CD4-positive, alpha-beta memory T cell (primary cell): ENCODE results near the gene ITSN1. TPM values are rescaled to one million over a fixed set of nuclear protein-coding genes. Genes with fewer than 3 reads are reported as not detected.

Source experiments
- CTCF ChIA-PET: fragments of 350-600 bp; sonication (Branson Sonifier 250); formaldehyde crosslinking; loops from one replicate; lab custom pipeline; 2021; ENCODE audit warnings: inconsistent platforms; ENCODE audit not compliant: partially characterized antibody; lab: Charles Lee
- POLR2A ChIA-PET: fragments of 350-600 bp; sonication (Branson Sonifier 250); formaldehyde crosslinking; loops from one replicate; lab custom pipeline; 2021; ENCODE audit not compliant: partially characterized antibody; lab: Charles Lee
- DNase-seq, 5 donors: peaks; one replicate each; pipeline versions ENCODE4 v3.0.0 to v3.0.0-alpha.2; 2020 to 2022; ENCODE audit warnings: mixed read lengths in 1 of 5
- H3K27ac ChIP-seq: one replicate; pipeline ENCODE4 v1.7.0; 2013; ENCODE audit warnings: low read depth, low read length
- H3K27me3 ChIP-seq: 2 replicates; pipeline ENCODE4 v1.7.0; 2013; ENCODE audit warnings: mild to moderate bottlenecking, low read length, moderate library complexity; ENCODE audit not compliant: insufficient read depth
- H3K36me3 ChIP-seq: 2 replicates; pipeline ENCODE4 v1.7.0; 2013; ENCODE audit warnings: mild to moderate bottlenecking, low read length, moderate library complexity; ENCODE audit not compliant: insufficient read depth
- H3K4me1 ChIP-seq: 2 replicates; pipeline ENCODE4 v1.7.0; 2013; ENCODE audit warnings: mild to moderate bottlenecking, low read length, moderate library complexity; ENCODE audit not compliant: insufficient read depth
- H3K4me3 ChIP-seq, 2 donors: one replicate each; pipeline ENCODE4 v1.7.0; 2013; ENCODE audit warnings: low read length in 2 of 2, mild to moderate bottlenecking in 1 of 2
- H3K9me3 ChIP-seq, 2 donors: one replicate each; pipeline ENCODE4 v1.7.0; 2013; ENCODE audit warnings: low read length in 2 of 2, control low read depth in 1 of 2; ENCODE audit not compliant: control insufficient read depth in 1 of 2
- H3K27ac Mint-ChIP-seq, 7 donors: one replicate each; pipeline ENCODE4 v1.8.0; 2020 to 2021; ENCODE audit warnings: mixed read lengths in 7 of 7, mild to moderate bottlenecking in 6 of 7, inconsistent platforms in 3 of 7, moderate library complexity in 3 of 7
- H3K27me3 Mint-ChIP-seq, 2 donors: one replicate each; pipeline ENCODE4 v1.8.0; 2020 to 2021; ENCODE audit warnings: mixed read lengths in 2 of 2
- H3K36me3 Mint-ChIP-seq, 2 donors: one replicate each; pipeline ENCODE4 v1.8.0; 2020 to 2021; ENCODE audit warnings: mixed read lengths in 2 of 2, inconsistent platforms in 1 of 2, mild to moderate bottlenecking in 1 of 2
- H3K4me1 Mint-ChIP-seq, 4 donors: one replicate each; pipeline ENCODE4 v1.8.0; 2020 to 2021; ENCODE audit warnings: mixed read lengths in 4 of 4, mild to moderate bottlenecking in 1 of 4
- H3K4me3 Mint-ChIP-seq, 8 donors: one replicate each; pipeline ENCODE4 v1.8.0; 2020 to 2021; ENCODE audit warnings: mixed read lengths in 8 of 8, mild to moderate bottlenecking in 7 of 8, moderate library complexity in 6 of 8, inconsistent platforms in 3 of 8
- H3K9me3 Mint-ChIP-seq, 8 donors: one replicate each; pipeline ENCODE4 v1.8.0; 2020 to 2021; ENCODE audit warnings: mixed read lengths in 8 of 8, mild to moderate bottlenecking in 5 of 8, inconsistent platforms in 3 of 8, moderate library complexity in 1 of 8
- intact Hi-C: fragments of 100-400 bp; cut with micrococcal nuclease; formaldehyde crosslinking; loops from one replicate; pipeline ENCODE4 v1.15.1; 2023
- polyA plus RNA-seq, 2 donors: library from polyadenylated mRNA; unstranded; fragments of 300-500 nt; fragmentation: Illumina TruSeq; gene quantifications; one replicate each; pipeline ENCODE4 v1.2.3, GENCODE V29; 2021
- total RNA-seq, 2 experiments: library from RNA; stranded (reverse); gene quantifications; one replicate each; pipeline ENCODE4 v1.2.3, GENCODE V29; 2021

Gene ITSN1
- total and polyA plus RNA-seq, 4 experiments from 2014 or later = 1.0 to 3.9 (median 3.0) TPM

- ChIA-PET POLR2A (no interaction called here), CTCF (no interaction called here)
- H3K4me1 ChIP-seq = no peaks in the 10 kb centered on the region
- H3K4me3 ChIP-seq = no peak overlapping the region
- no peaks in the 10 kb centered on the region for H3K36me3 Mint-ChIP-seq
- intact Hi-C loops = no loop called here
- no peaks in the 10 kb centered on the region for H3K4me1 Mint-ChIP-seq
- H3K27ac Mint-ChIP-seq = no peak overlapping the region
- H3K4me3 Mint-ChIP-seq = no peak overlapping the region
- no peaks in the 10 kb centered on the region for H3K27me3 ChIP-seq
- peaks cover 1 to 4% of the 10 kb centered on the region in 2 donors for H3K27me3 Mint-ChIP-seq
- no peak for DNase-seq
- peaks cover 0 to 5% (median under 1%) of the 10 kb centered on the region in 8 donors for H3K9me3 Mint-ChIP-seq
- H3K9me3 ChIP-seq = no peaks in the 10 kb centered on the region
- no peak overlapping the region for H3K27ac ChIP-seq
- H3K36me3 ChIP-seq = no peaks in the 10 kb centered on the region
Observed at GRCh38 chr21:33666153-33666552, 23.9 kb downstream of the ITSN1 start.

GRCh38 chr21:33667636-33668035 is 25.3 kb downstream of the ITSN1 start:
- no peak overlapping the region for H3K27ac ChIP-seq
- no peaks in the 10 kb centered on the region for H3K36me3 Mint-ChIP-seq
- ChIA-PET POLR2A (no interaction called here), CTCF (no interaction called here)
- intact Hi-C loops = no loop called here
- no peaks in the 10 kb centered on the region for H3K4me1 ChIP-seq
- no peak overlapping the region for H3K4me3 Mint-ChIP-seq
- no peaks in the 10 kb centered on the region for H3K27me3 ChIP-seq
- no peak overlapping the region for H3K27ac Mint-ChIP-seq
- H3K9me3 ChIP-seq = no peaks in the 10 kb centered on the region
- peaks cover 1% of the 10 kb centered on the region in 2 donors for H3K27me3 Mint-ChIP-seq
- H3K4me1 Mint-ChIP-seq = no peaks in the 10 kb centered on the region
- no peaks in the 10 kb centered on the region for H3K9me3 Mint-ChIP-seq
- H3K4me3 ChIP-seq = no peak overlapping the region
- no peak for DNase-seq
- no peaks in the 10 kb centered on the region for H3K36me3 ChIP-seq

- Histone ChIP-seq H3K27ac (no peak overlapping the region), H3K4me3 (no peak overlapping the region), H3K27me3 (no peaks in the 10 kb centered on the region), H3K36me3 (no peaks in the 10 kb centered on the region), H3K9me3 (no peaks in the 10 kb centered on the region), H3K4me1 (no peaks in the 10 kb centered on the region)
- H3K4me1 Mint-ChIP-seq = no peaks in the 10 kb centered on the region
- intact Hi-C loops = no loop called here
- peaks cover 1% of the 10 kb centered on the region in 2 donors for H3K27me3 Mint-ChIP-seq
- H3K4me3 Mint-ChIP-seq = no peak overlapping the region
- no peak overlapping the region for H3K27ac Mint-ChIP-seq
- POLR2A ChIA-PET = no interaction called here
- CTCF ChIA-PET = no interaction called here
- no peak for DNase-seq
- H3K9me3 Mint-ChIP-seq = no peaks in the 10 kb centered on the region
- no peaks in the 10 kb centered on the region for H3K36me3 Mint-ChIP-seq
Observed at GRCh38 chr21:33668180-33668579, 25.9 kb downstream of the ITSN1 start.

GRCh38 chr21:33668620-33669019 is 26.3 kb downstream of the ITSN1 start:
- POLR2A ChIA-PET = no interaction called here
- H3K4me3 Mint-ChIP-seq = no peak overlapping the region
- Histone ChIP-seq H3K4me1 (no peaks in the 10 kb centered on the region), H3K27me3 (no peaks in the 10 kb centered on the region), H3K27ac (no peak overlapping the region), H3K4me3 (no peak overlapping the region), H3K36me3 (no peaks in the 10 kb centered on the region), H3K9me3 (no peaks in the 10 kb centered on the region)
- H3K27me3 Mint-ChIP-seq = peaks cover 1% of the 10 kb centered on the region in 2 donors
- DNase-seq = no peak
- H3K36me3 Mint-ChIP-seq = no peaks in the 10 kb centered on the region
- H3K9me3 Mint-ChIP-seq = no peaks in the 10 kb centered on the region
- H3K4me1 Mint-ChIP-seq = no peaks in the 10 kb centered on the region
- H3K27ac Mint-ChIP-seq = no peak overlapping the region
- CTCF ChIA-PET = no interaction called here
- intact Hi-C loops = no loop called here

GRCh38 chr21:33670076-33670978 is 28.0 kb downstream of the ITSN1 start:
- H3K27me3 Mint-ChIP-seq = peaks cover 0 to 1% of the 10 kb centered on the region in 2 donors
- H3K27ac Mint-ChIP-seq = no peak overlapping the region
- intact Hi-C loops = no loop called here
- Histone ChIP-seq H3K9me3 (no peaks in the 10 kb centered on the region), H3K27ac (no peak overlapping the region), H3K27me3 (no peaks in the 10 kb centered on the region), H3K36me3 (no peaks in the 10 kb centered on the region), H3K4me1 (no peaks in the 10 kb centered on the region), H3K4me3 (no peak overlapping the region)
- no peaks in the 10 kb centered on the region for H3K4me1 Mint-ChIP-seq
- POLR2A ChIA-PET = no interaction called here
- CTCF ChIA-PET = no interaction called here
- no peak overlapping the region for H3K4me3 Mint-ChIP-seq
- DNase-seq = no peak
- no peaks in the 10 kb centered on the region for H3K9me3 Mint-ChIP-seq
- H3K36me3 Mint-ChIP-seq = no peaks in the 10 kb centered on the region

- no peaks in the 10 kb centered on the region for H3K4me1 Mint-ChIP-seq
- H3K9me3 ChIP-seq = no peaks in the 10 kb centered on the region
- H3K4me1 ChIP-seq = no peaks in the 10 kb centered on the region
- H3K27me3 ChIP-seq = no peaks in the 10 kb centered on the region
- peaks cover 0 to 7% of the 10 kb centered on the region in 2 donors for H3K27me3 Mint-ChIP-seq
- no peaks in the 10 kb centered on the region for H3K9me3 Mint-ChIP-seq
- H3K27ac ChIP-seq = no peak overlapping the region
- no peak for DNase-seq
- intact Hi-C loops = no loop called here
- no peak overlapping the region for H3K4me3 ChIP-seq
- no peaks in the 10 kb centered on the region for H3K36me3 ChIP-seq
- H3K36me3 Mint-ChIP-seq = no peaks in the 10 kb centered on the region
- no peak overlapping the region for H3K27ac Mint-ChIP-seq
- ChIA-PET POLR2A (no interaction called here), CTCF (no interaction called here)
- H3K4me3 Mint-ChIP-seq = no peak overlapping the region
Observed at GRCh38 chr21:33673473-33673872, 31.2 kb downstream of the ITSN1 start.

- H3K27me3 Mint-ChIP-seq = peaks cover 0 to 7% of the 10 kb centered on the region in 2 donors
- no peak overlapping the region for H3K4me3 Mint-ChIP-seq
- intact Hi-C loops = no loop called here
- Histone ChIP-seq H3K36me3 (no peaks in the 10 kb centered on the region), H3K9me3 (no peaks in the 10 kb centered on the region), H3K4me3 (no peak overlapping the region), H3K27me3 (no peaks in the 10 kb centered on the region), H3K27ac (no peak overlapping the region), H3K4me1 (no peaks in the 10 kb centered on the region)
- H3K36me3 Mint-ChIP-seq = no peaks in the 10 kb centered on the region
- no peaks in the 10 kb centered on the region for H3K9me3 Mint-ChIP-seq
- no peaks in the 10 kb centered on the region for H3K4me1 Mint-ChIP-seq
- no peak overlapping the region for H3K27ac Mint-ChIP-seq
- no peak for DNase-seq
- POLR2A ChIA-PET = no interaction called here
- CTCF ChIA-PET = no interaction called here
Observed at GRCh38 chr21:33674226-33674625, 31.9 kb downstream of the ITSN1 start.
